Psoas muscle (tissue), 8 donors: ENCODE measurements around the gene SCYGR1. TPM values are rescaled to one million over a fixed set of nuclear protein-coding genes. Genes with fewer than 3 reads are reported as not detected.

Experiments
- ATAC-seq, 4 donors: fragments of 200-7000 bp; cut with Tn5 transposase; one replicate each; pipeline ENCODE4 v1.9.1; 2020; ENCODE audit warnings: moderate library complexity in 3 of 4, mild to moderate bottlenecking in 2 of 4
- DNase-seq, 2 donors: peaks; one replicate each; pipeline ENCODE4 v3.0.0-alpha.2; 2020
- H3K27ac ChIP-seq: fragments of 200-600 bp; one replicate; pipeline ENCODE4 v1.8.0; 2022
- H3K27me3 ChIP-seq, 3 donors: fragments of 200-600 bp in 1 of 3; one replicate each; pipeline versions ENCODE4 v1.6.1 to v1.8.0; 2013 to 2022; ENCODE audit warnings: low read length in 2 of 3, mild to moderate bottlenecking in 2 of 3, moderate library complexity in 1 of 3; ENCODE audit not compliant: insufficient read depth in 3 of 3
- H3K36me3 ChIP-seq, 2 donors: fragments of 200-600 bp in 1 of 2; one replicate each; pipeline versions ENCODE4 v1.6.1 to v1.8.0; 2013 to 2022; ENCODE audit warnings: low read depth in 1 of 2, mild to moderate bottlenecking in 1 of 2, moderate library complexity in 1 of 2; ENCODE audit not compliant: insufficient read depth in 1 of 2
- H3K4me1 ChIP-seq: fragments of 200-600 bp; one replicate; pipeline ENCODE4 v1.8.0; 2022
- H3K4me3 ChIP-seq: fragments of 200-600 bp; one replicate; pipeline ENCODE4 v1.8.0; 2022; ENCODE audit warnings: mild to moderate bottlenecking
- H3K9me3 ChIP-seq: fragments of 200-600 bp; one replicate; pipeline ENCODE4 v1.8.0; 2022
- CTCF ChIP-seq: fragments of 200-600 bp; IDR thresholded peaks from one replicate; pipeline ENCODE4 v1.8.0; 2022; ENCODE audit warnings: antibody characterized with exemption
- WGBS, 3 donors: extraction: QIAGEN DNeasy Blood & Tissue Kit; methylation state at CpG; one replicate each; pipeline versions ENCODE4 v1.1.6 to v1.1.7; 2013; 5-methylcytosine and 5-hydroxymethylcytosine counted together
- intact Hi-C, 2 donors: fragments of 100-400 bp; cut with DNase I; formaldehyde crosslinking; loops; one replicate each; pipeline versions ENCODE4 v1.11.0 to v1.14.2; 2022
- polyA plus RNA-seq, 3 donors: library from polyadenylated mRNA; stranded (reverse); fragments of 200-250 nt; gene quantifications; one replicate each; pipeline ENCODE4 v1.2.3, GENCODE V29; 2013
- total RNA-seq, 4 donors: library from RNA; stranded (reverse); fragmentation: NEBNext Ultra II Directional in 2 of 4; extraction: Animal tissue kit (Norgen Biotek cat#: 25700) in 2 of 4; gene quantifications; one replicate each; pipeline versions ENCODE4 v1.2.1 to v1.2.4, GENCODE V29; 2021 to 2023
- donor health status: healthy with polysubstance abuse.
- donor health status: DM: no; HTN: no; CAD: no; lungs with moderate emphysema.
- donor health status: Bipolar disorder and iron deficiency.
- donor health status: healthy.
- donor health status: DM: yes; HTN: yes; CAD: no.
- donor health status: DM: no; HTN: no; CAD: no.
- donor health status: DM: no; HTN: no; CAD: no.
- donor health status: DM: yes; HTN: yes; CAD: no.

Gene SCYGR1
- total and polyA plus RNA-seq, 7 donors = not detected

GRCh38 chr2:227374158-227374557 lies 13.6 kb downstream of the SCYGR1 start:
- intact Hi-C loops = no loop called here
- 59 to 68% (median 60%) methylated on average over 6 of the region's 6 CpGs for WGBS, 3 donors
- no peak for TF ChIP-seq CTCF

GRCh38 chr2:227373389-227373788 lies 14.4 kb downstream of the SCYGR1 start:
- no peaks in the 10 kb centered on the region for H3K36me3 ChIP-seq
- H3K4me1 ChIP-seq = no peaks in the 10 kb centered on the region
- peaks cover 0 to 10% (median 0%) of the 10 kb centered on the region in 3 donors for H3K27me3 ChIP-seq
- H3K27ac ChIP-seq = no peak overlapping the region
- ATAC-seq (no peak), DNase-seq (no peak)
- WGBS, 3 donors = 86 to 90% (median 89%) methylated on average over 10 of the region's 10 CpGs
- no peak for TF ChIP-seq CTCF
- no peaks in the 10 kb centered on the region for H3K9me3 ChIP-seq
- intact Hi-C loops = no loop called here
- no peak overlapping the region for H3K4me3 ChIP-seq

More at GRCh38 chr2:227374158-227374557, 13.6 kb downstream of the SCYGR1 start:
- H3K36me3 ChIP-seq = no peaks in the 10 kb centered on the region
- DNase-seq (no peak), ATAC-seq (no peak)
- no peaks in the 10 kb centered on the region for H3K9me3 ChIP-seq
- H3K4me3 ChIP-seq = no peak overlapping the region
- no peaks in the 10 kb centered on the region for H3K4me1 ChIP-seq
- H3K27ac ChIP-seq = no peak overlapping the region
- peaks cover 0 to 11% (median 0%) of the 10 kb centered on the region in 3 donors for H3K27me3 ChIP-seq

- H3K36me3 ChIP-seq = no peaks in the 10 kb centered on the region
- H3K4me3 ChIP-seq = no peak overlapping the region
- no peaks in the 10 kb centered on the region for H3K27me3 ChIP-seq
- 78 to 83% (median 80%) methylated on average over 9 of the region's 9 CpGs for WGBS, 3 donors
- H3K4me1 ChIP-seq = no peaks in the 10 kb centered on the region
- intact Hi-C loops = no loop called here
- no peak overlapping the region for H3K27ac ChIP-seq
- no peak for TF ChIP-seq CTCF
- no peaks in the 10 kb centered on the region for H3K9me3 ChIP-seq
- DNase-seq (no peak), ATAC-seq (peak in 2 of 4 donors; percentile 27 to 30)
Observed at GRCh38 chr2:227370791-227371312, 16.9 kb downstream of the SCYGR1 start.

- H3K4me1 ChIP-seq = no peaks in the 10 kb centered on the region
- no peak for TF ChIP-seq CTCF
- 82 to 83% (median 83%) methylated on average over 8 of the region's 8 CpGs for WGBS, 3 donors
- ATAC-seq (no peak), DNase-seq (no peak)
- intact Hi-C loops = no loop called here
- H3K27me3 ChIP-seq = no peaks in the 10 kb centered on the region
- no peak overlapping the region for H3K27ac ChIP-seq
- H3K4me3 ChIP-seq = no peak overlapping the region
- no peaks in the 10 kb centered on the region for H3K36me3 ChIP-seq
- no peaks in the 10 kb centered on the region for H3K9me3 ChIP-seq
Observed at GRCh38 chr2:227370092-227370491, 17.7 kb downstream of the SCYGR1 start.

DNA sequence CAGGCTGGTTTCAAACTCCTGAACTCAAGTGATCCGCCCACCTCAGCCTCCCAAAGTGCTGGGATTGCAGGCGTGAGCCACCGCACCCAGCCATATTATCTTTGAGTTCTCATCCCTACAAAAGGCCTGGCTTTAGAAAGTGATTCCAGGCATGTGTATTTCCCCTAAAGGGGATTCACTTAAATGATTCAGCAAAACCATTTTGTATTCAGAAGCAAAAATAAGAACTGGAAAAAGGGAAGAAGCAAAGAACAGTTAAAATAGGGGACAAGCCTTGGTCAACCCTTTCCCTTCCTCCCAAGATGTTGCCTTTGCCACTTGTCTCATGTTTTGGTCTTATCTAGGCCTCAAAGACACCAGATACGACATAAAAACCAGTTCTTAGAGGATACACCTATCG lies 19.2 kb downstream of the SCYGR1 start:
- no peak for TF ChIP-seq CTCF
- Histone ChIP-seq H3K36me3 (no peaks in the 10 kb centered on the region), H3K27ac (no peak overlapping the region), H3K4me3 (no peak overlapping the region), H3K27me3 (no peaks in the 10 kb centered on the region), H3K4me1 (no peaks in the 10 kb centered on the region), H3K9me3 (no peaks in the 10 kb centered on the region)
- intact Hi-C loops = no loop called here
- WGBS, 3 donors = 93 to 97% (median 94%) methylated on average over 5 of the region's 5 CpGs
- DNase-seq (no peak), ATAC-seq (no peak)
